Upper lobe of left lung (tissue), 6 donors: ENCODE data around the gene PHF21B. TPM values are rescaled to one million over a fixed set of nuclear protein-coding genes. Genes with fewer than 3 reads are reported as not detected.

ENCODE experiments used
- ATAC-seq, 2 donors: fragments of 200-7000 bp; cut with Tn5 transposase; one replicate each; pipeline ENCODE4 v1.9.1; 2022; ENCODE audit warnings: mild to moderate bottlenecking in 2 of 2, moderate library complexity in 2 of 2; ENCODE audit not compliant: low FRiP score in 2 of 2
- DNase-seq, 2 donors: peaks; one replicate each; pipeline ENCODE4 v3.0.0-alpha.2; 2019 to 2020
- H3K27ac ChIP-seq, 4 donors: fragments of 200-600 bp; sonication (generic); one replicate each; pipeline ENCODE4 v1.5.1; 2016 to 2019
- H3K27me3 ChIP-seq, 4 donors: fragments of 200-600 bp; sonication (generic); one replicate each; pipeline ENCODE4 v1.5.1; 2017 to 2019
- H3K36me3 ChIP-seq, 4 donors: fragments of 200-600 bp; sonication (generic); one replicate each; pipeline ENCODE4 v1.5.1; 2016 to 2019
- H3K4me1 ChIP-seq, 4 donors: fragments of 200-600 bp; sonication (generic); one replicate each; pipeline ENCODE4 v1.5.1; 2018 to 2019
- H3K4me3 ChIP-seq, 4 donors: fragments of 200-600 bp; sonication (generic); one replicate each; pipeline ENCODE4 v1.5.1; 2017 to 2019; ENCODE audit warnings: mild to moderate bottlenecking in 2 of 4, moderate library complexity in 1 of 4
- H3K9me3 ChIP-seq, 4 donors: fragments of 200-600 bp; sonication (generic); one replicate each; pipeline ENCODE4 v1.5.1; 2018 to 2019
- EP300 ChIP-seq, 4 donors: sonication (generic); formaldehyde crosslinking; IDR thresholded peaks; one replicate each; pipeline ENCODE4 v1.5.1; 2017; ENCODE audit warnings: antibody characterized with exemption in 4 of 4, control low read depth in 2 of 4
- POLR2A ChIP-seq, 4 donors: fragments of 450-650 bp; IDR thresholded peaks; one replicate each; pipeline ENCODE4 v1.5.1; 2016 to 2017; ENCODE audit warnings: antibody characterized with exemption in 4 of 4, mild to moderate bottlenecking in 2 of 4
- POLR2AphosphoS5 ChIP-seq, 2 donors: sonication (generic); formaldehyde crosslinking; IDR thresholded peaks; one replicate each; pipeline ENCODE4 v1.5.1; 2017; ENCODE audit warnings: antibody characterized with exemption in 2 of 2
- WGBS, 2 donors: methylation state at CpG; one replicate each; pipeline ENCODE4 v1.1.5; 2017 to 2018; 5-methylcytosine and 5-hydroxymethylcytosine counted together
- total RNA-seq, 6 donors: library from RNA; depleted of rRNA in 4 of 6; stranded (reverse); fragments of >200 nt in 4 of 6; gene quantifications; one replicate each; pipeline versions ENCODE4 v1.1.0 to v1.2.1, GENCODE V29; 2016 to 2021
- TF ChIP-seq, protein P1 (sequence below), 6 experiments: fragments of 450-650 bp in 4 of 6; fragments of 200-600 bp in 2 of 6; sonication (generic) in 2 of 6; IDR thresholded peaks; one replicate each; pipeline ENCODE4 v1.5.1; 2016 to 2019; ENCODE audit warnings: antibody characterized with exemption in 6 of 6
- donor health status: DM: no; HTN: no; CAD: no; lungs with moderate emphysema.
- donor health status: DM: no; HTN: yes; CAD: no; lungs with severe emphysema.

PHF21B gene
- total RNA-seq, 6 donors from 2014 or later, result 0.06 to 0.24 TPM; not detected in 4

DNA sequence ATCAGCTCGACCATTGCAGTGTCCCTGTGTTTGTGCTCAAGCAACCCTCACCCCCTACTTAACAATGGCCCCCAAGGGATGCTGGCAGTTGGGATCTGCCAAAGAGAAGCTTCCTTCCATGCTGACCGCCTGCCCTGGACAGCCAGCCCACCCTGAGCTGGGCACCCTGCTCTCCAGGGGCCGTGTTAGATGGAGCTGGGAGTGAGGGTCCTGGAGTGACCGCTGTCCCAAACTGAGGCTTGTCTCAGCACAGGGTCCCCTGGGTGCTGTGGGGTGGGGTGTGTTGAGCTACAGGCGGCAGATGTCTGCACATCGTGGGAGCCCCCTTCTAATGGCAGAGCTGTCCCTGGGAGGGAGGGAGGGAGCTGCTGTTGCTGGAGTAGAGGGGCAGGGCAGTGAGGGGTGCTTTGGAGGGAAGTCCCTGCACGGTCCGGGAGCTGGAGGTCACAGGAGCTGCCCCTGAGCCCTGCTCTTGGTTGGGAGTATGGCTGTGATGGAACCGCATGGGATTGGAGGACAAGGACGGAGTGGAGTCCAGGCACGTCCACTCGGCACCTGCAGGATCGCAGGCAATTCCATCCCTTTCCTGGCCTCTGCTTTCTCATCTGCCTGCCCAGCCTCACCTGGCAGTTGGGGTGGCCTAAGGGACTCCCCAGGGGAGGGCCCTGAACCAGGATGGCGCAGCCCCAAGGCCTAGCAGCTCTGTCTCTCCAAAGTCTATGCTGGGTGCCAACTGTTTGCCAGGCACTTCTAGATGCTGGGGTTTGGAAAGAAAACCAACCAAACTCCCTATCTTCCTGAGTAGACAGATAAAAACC, 131.1 kb downstream of the PHF21B start:
- Histone ChIP-seq H3K4me3 (no peak overlapping the region), H3K9me3 (peaks cover 0 to 6% (median 0%) of the 10 kb centered on the region in 4 donors), H3K27ac (no peak overlapping the region), H3K4me1 (no peaks in the 10 kb centered on the region), H3K27me3 (no peaks in the 10 kb centered on the region), H3K36me3 (no peaks in the 10 kb centered on the region)
- 76 to 79% methylated on average over 10 to 12 of the region's 14 CpGs for WGBS, 2 donors
- TF ChIP-seq POLR2A (IDR thresholded peaks at IDR 0.05) (no peak), POLR2AphosphoS5 (IDR thresholded peaks at IDR 0.05) (no peak), EP300 (IDR thresholded peaks at IDR 0.05) (no peak)
- TF ChIP-seq, protein P1, sequence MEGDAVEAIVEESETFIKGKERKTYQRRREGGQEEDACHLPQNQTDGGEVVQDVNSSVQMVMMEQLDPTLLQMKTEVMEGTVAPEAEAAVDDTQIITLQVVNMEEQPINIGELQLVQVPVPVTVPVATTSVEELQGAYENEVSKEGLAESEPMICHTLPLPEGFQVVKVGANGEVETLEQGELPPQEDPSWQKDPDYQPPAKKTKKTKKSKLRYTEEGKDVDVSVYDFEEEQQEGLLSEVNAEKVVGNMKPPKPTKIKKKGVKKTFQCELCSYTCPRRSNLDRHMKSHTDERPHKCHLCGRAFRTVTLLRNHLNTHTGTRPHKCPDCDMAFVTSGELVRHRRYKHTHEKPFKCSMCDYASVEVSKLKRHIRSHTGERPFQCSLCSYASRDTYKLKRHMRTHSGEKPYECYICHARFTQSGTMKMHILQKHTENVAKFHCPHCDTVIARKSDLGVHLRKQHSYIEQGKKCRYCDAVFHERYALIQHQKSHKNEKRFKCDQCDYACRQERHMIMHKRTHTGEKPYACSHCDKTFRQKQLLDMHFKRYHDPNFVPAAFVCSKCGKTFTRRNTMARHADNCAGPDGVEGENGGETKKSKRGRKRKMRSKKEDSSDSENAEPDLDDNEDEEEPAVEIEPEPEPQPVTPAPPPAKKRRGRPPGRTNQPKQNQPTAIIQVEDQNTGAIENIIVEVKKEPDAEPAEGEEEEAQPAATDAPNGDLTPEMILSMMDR (IDR thresholded peaks at IDR 0.05), result no peak
- no peak for DNase-seq
- peak; percentile 23 to 42 for ATAC-seq

DNA sequence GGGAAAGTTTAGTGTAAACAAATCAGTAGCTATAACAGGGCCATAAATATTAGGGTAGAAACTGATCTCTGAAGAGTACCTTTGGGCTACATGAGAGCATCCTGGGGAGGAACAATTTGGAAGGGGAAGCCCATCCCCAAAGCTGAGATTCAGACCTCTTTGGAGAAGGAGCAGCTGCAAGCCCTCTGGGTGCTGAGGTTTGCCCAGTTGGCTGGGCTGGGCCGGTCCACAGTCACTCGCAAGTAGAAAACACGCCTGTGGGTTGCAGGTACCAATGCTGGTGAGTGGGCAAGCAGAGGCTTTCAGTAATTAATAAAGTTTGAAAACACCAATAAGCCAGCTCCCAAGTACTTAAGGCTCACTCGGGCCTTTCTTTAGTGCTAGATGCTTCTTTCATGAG, 132.9 kb downstream of the PHF21B start:
- 92 to 95% methylated on average over 4 of the region's 4 CpGs for WGBS, 2 donors
- H3K27ac ChIP-seq, result no peak overlapping the region
- TF ChIP-seq POLR2AphosphoS5 (IDR thresholded peaks at IDR 0.05) (no peak), EP300 (IDR thresholded peaks at IDR 0.05) (no peak), POLR2A (IDR thresholded peaks at IDR 0.05) (no peak)
- TF ChIP-seq, protein P1 (IDR thresholded peaks at IDR 0.05), result no peak
- no peak overlapping the region for H3K4me3 ChIP-seq
- no peaks in the 10 kb centered on the region for H3K36me3 ChIP-seq
- ATAC-seq (no peak), DNase-seq (no peak)
- H3K9me3 ChIP-seq, result peaks cover 0 to 7% (median 2%) of the 10 kb centered on the region in 4 donors
- no peaks in the 10 kb centered on the region for H3K27me3 ChIP-seq
- no peaks in the 10 kb centered on the region for H3K4me1 ChIP-seq

DNA sequence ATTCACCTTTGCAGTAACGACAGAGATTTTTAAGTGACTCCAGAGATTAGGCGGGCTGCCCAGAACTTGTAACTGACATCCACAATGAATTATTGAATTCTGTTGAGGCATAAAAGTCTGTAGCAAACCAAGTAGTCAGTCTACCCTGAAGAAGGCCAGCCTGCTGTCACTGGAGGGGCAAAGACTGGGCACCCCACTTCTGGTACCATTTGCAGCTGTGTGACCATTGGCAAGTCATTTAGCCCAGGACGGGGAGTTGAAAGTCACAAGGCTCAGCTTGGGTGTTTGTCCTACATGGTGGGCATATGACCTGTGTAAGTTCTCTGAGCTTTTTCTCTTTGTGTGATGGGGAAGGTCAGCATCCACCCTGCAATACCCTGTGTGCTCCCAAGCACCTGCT, 138.0 kb downstream of the PHF21B start:
- WGBS, 2 donors, result 93 to 94% methylated on average over 3 of the region's 3 CpGs
- no peak overlapping the region for H3K4me3 ChIP-seq
- H3K4me1 ChIP-seq, result no peaks in the 10 kb centered on the region
- no peak for TF ChIP-seq POLR2AphosphoS5 (IDR thresholded peaks at IDR 0.05)
- no peak for TF ChIP-seq POLR2A (IDR thresholded peaks at IDR 0.05)
- H3K27ac ChIP-seq, result no peak overlapping the region
- peaks cover 0 to 11% (median 4%) of the 10 kb centered on the region in 4 donors for H3K9me3 ChIP-seq
- H3K36me3 ChIP-seq, result no peaks in the 10 kb centered on the region
- ATAC-seq (no peak), DNase-seq (no peak)
- no peaks in the 10 kb centered on the region for H3K27me3 ChIP-seq

DNA sequence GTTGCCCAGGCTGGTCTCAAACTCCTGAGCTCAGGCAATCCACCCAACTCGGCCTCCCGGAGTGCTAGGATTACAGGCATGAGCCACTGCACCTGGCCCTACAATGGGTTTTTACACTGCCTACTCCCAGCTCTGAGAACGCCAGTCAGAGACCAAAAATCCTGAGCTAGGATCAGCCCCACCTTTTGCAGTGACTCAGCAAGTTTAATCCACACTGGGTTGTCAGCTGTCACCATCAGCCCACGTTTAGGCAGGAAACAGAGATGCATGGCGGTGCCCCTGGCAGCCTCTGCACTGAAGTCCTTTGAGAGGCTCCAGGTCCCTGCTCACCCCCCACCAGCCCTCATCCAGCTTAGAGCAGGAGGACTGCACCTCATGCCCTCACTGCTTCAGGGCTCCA, 139.8 kb downstream of the PHF21B start:
- ATAC-seq (no peak), DNase-seq (no peak)
- TF ChIP-seq, protein P1 (IDR thresholded peaks at IDR 0.05), result no peak
- TF ChIP-seq POLR2A (IDR thresholded peaks at IDR 0.05), result no peak
- no peak for TF ChIP-seq POLR2AphosphoS5 (IDR thresholded peaks at IDR 0.05)
- no peak for TF ChIP-seq EP300 (IDR thresholded peaks at IDR 0.05)
- H3K4me1 ChIP-seq, result no peaks in the 10 kb centered on the region
- peaks cover 0 to 11% (median 4%) of the 10 kb centered on the region in 4 donors for H3K9me3 ChIP-seq
- H3K36me3 ChIP-seq, result no peaks in the 10 kb centered on the region
- WGBS, 2 donors, result 49 to 56% methylated on average over 4 to 5 of the region's 5 CpGs
- no peak overlapping the region for H3K4me3 ChIP-seq
- H3K27ac ChIP-seq, result no peak overlapping the region
- no peaks in the 10 kb centered on the region for H3K27me3 ChIP-seq

DNA sequence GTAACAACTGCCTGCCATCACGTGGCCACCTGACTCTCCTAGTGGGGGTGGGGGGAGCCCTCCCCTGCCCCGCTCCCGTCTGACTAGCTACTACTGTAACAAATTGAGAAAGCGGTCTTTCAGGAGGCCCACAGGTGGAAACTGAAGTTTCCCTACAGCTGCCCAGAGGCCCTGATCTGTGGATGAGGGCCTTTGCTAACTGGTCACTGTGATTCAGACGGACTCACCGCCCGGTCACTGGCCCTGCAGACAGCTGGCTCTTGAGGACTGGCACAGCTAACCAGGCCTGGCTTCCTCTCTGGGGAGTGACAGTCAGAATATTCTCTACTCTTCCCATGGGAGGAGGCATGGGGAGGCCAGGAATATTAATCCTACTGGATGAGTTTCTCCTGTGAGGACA, 140.6 kb downstream of the PHF21B start:
- Histone ChIP-seq H3K4me1 (no peaks in the 10 kb centered on the region), H3K4me3 (no peak overlapping the region), H3K9me3 (peaks cover 0 to 11% (median 4%) of the 10 kb centered on the region in 4 donors), H3K27me3 (no peaks in the 10 kb centered on the region), H3K27ac (no peak overlapping the region), H3K36me3 (no peaks in the 10 kb centered on the region)
- TF ChIP-seq POLR2AphosphoS5 (IDR thresholded peaks at IDR 0.05) (no peak), POLR2A (IDR thresholded peaks at IDR 0.05) (no peak), EP300 (IDR thresholded peaks at IDR 0.05) (no peak)
- TF ChIP-seq, protein P1 (IDR thresholded peaks at IDR 0.05), result no peak
- DNase-seq (no peak), ATAC-seq (no peak)
- WGBS, 2 donors, result 81 to 90% methylated on average over 5 to 7 of the region's 7 CpGs
